GM23338 (cell line): ENCODE results near the gene GDPD1. TPM values are rescaled to one million over a fixed set of nuclear protein-coding genes. Genes with fewer than 3 reads are reported as not detected.

Experiments used
- ATAC-seq: fragments of 200-7000 bp; cut with Tn5 transposase; 3 replicates; pipeline ENCODE4 v1.9.1; 2020
- DNase-seq: peaks from one replicate; pipeline ENCODE4 v3.0.0-alpha.2; 2015; ENCODE audit warnings: low spot score
- H2AFZ ChIP-seq: fragments of 200-600 bp; sonication (generic); 2 replicates; pipeline ENCODE4 v1.8.0; 2016; ENCODE audit warnings: antibody characterized with exemption, mild to moderate bottlenecking, moderate library complexity
- H3F3A ChIP-seq: fragments of 200-600 bp; sonication (generic); replicated peaks from 2 replicates; pipeline ENCODE4 v1.8.0; 2017; ENCODE audit warnings: antibody characterized with exemption, mixed run types, low read depth
- H3K27ac ChIP-seq: fragments of 200-600 bp; sonication (generic); 2 replicates; pipeline ENCODE4 v1.6.1; 2016; ENCODE audit warnings: low read depth
- H3K27me3 ChIP-seq: fragments of 200-600 bp; sonication (generic); 2 replicates; pipeline ENCODE4 v1.8.0; 2016; ENCODE audit warnings: mild to moderate bottlenecking, mixed run types, moderate library complexity; ENCODE audit not compliant: insufficient read depth
- H3K36me3 ChIP-seq: fragments of 200-600 bp; sonication (generic); 2 replicates; pipeline ENCODE4 v1.8.0; 2016; ENCODE audit warnings: mild to moderate bottlenecking; ENCODE audit not compliant: insufficient read depth
- H3K4me1 ChIP-seq: fragments of 200-600 bp; sonication (generic); 2 replicates; pipeline ENCODE4 v1.8.0; 2016; ENCODE audit warnings: mild to moderate bottlenecking, moderate library complexity; ENCODE audit not compliant: insufficient read depth
- H3K4me2 ChIP-seq: fragments of 200-600 bp; sonication (generic); 2 replicates; pipeline ENCODE4 v1.7.1; 2017; ENCODE audit warnings: mixed run types
- H3K4me3 ChIP-seq: fragments of 200-600 bp; sonication (generic); 2 replicates; pipeline ENCODE4 v1.6.1; 2016; ENCODE audit warnings: mixed run types
- H3K79me2 ChIP-seq: fragments of 200-600 bp; sonication (generic); replicated peaks from 2 replicates; pipeline ENCODE4 v1.8.0; 2017; ENCODE audit warnings: mild to moderate bottlenecking; ENCODE audit not compliant: insufficient read depth
- H3K9me2 ChIP-seq: fragments of 200-600 bp; sonication (generic); 2 replicates; pipeline ENCODE4 v1.8.0; 2017; ENCODE audit not compliant: insufficient read depth
- H4K20me1 ChIP-seq: fragments of 200-600 bp; sonication (generic); replicated peaks from 2 replicates; pipeline ENCODE4 v1.8.0; 2017; ENCODE audit warnings: mild to moderate bottlenecking; ENCODE audit not compliant: insufficient read depth
- H3K27ac Mint-ChIP-seq: 2 replicates; pipeline ENCODE4 v1.8.0; 2020; ENCODE audit warnings: inconsistent platforms, mild to moderate bottlenecking, moderate library complexity, mixed read lengths
- H3K27me3 Mint-ChIP-seq: 3 replicates; pipeline ENCODE4 v1.8.0; 2022; ENCODE audit warnings: low read depth, mild to moderate bottlenecking, moderate library complexity, mixed read lengths, inconsistent platforms; ENCODE audit not compliant: insufficient read depth, poor library complexity
- H3K36me3 Mint-ChIP-seq: 3 replicates; pipeline ENCODE4 v1.8.0; 2021; ENCODE audit warnings: low read depth, mild to moderate bottlenecking, inconsistent platforms, moderate library complexity, mixed read lengths
- H3K4me1 Mint-ChIP-seq: 3 replicates; pipeline ENCODE4 v1.8.0; 2020; ENCODE audit warnings: mild to moderate bottlenecking, inconsistent platforms, mixed read lengths
- H3K4me3 Mint-ChIP-seq: 3 replicates; pipeline ENCODE4 v1.8.0; 2021; ENCODE audit warnings: moderate library complexity, mild to moderate bottlenecking, inconsistent platforms, mixed read lengths
- H3K9me3 Mint-ChIP-seq: 3 replicates; pipeline ENCODE4 v1.8.0; 2020; ENCODE audit warnings: moderate library complexity, mild to moderate bottlenecking, inconsistent platforms, mixed read lengths
- CREB1 ChIP-seq: fragments of 250-450 bp; sonication (Bioruptor Pico); IDR thresholded peaks from 2 replicates; pipeline ENCODE4 v1.5.0; 2020; ENCODE audit warnings: low read depth, mild to moderate bottlenecking, moderate library complexity
- EZH2 ChIP-seq: fragments of 200-600 bp; sonication (generic); IDR thresholded peaks from one replicate; pipeline ENCODE4 v1.8.0; 2017; ENCODE audit warnings: antibody characterized with exemption, mild to moderate bottlenecking, low read depth; ENCODE audit not compliant: unreplicated experiment
- EZH2phosphoT487 ChIP-seq: fragments of 200-600 bp; sonication (generic); IDR thresholded peaks from one replicate; pipeline ENCODE4 v1.8.1; 2018; ENCODE audit warnings: antibody characterized with exemption; ENCODE audit not compliant: unreplicated experiment
- JUNB ChIP-seq: IDR thresholded peaks from one replicate; pipeline ENCODE4 v1.6.1; 2016; ENCODE audit warnings: antibody characterized with exemption; ENCODE audit not compliant: unreplicated experiment
- NANOG ChIP-seq: IDR thresholded peaks from 2 replicates; pipeline ENCODE4 v1.6.1; 2016; ENCODE audit warnings: antibody characterized with exemption, borderline replicate concordance
- POLR2AphosphoS5 ChIP-seq: IDR thresholded peaks from 2 replicates; pipeline ENCODE4 v1.6.1; 2016; ENCODE audit warnings: antibody characterized with exemption, low read depth
- REST ChIP-seq: IDR thresholded peaks from one replicate; pipeline ENCODE4 v1.6.1; 2018; ENCODE audit warnings: antibody characterized with exemption; ENCODE audit not compliant: unreplicated experiment
- STAT1 ChIP-seq: IDR thresholded peaks from one replicate; pipeline ENCODE4 v1.6.1; 2016; ENCODE audit warnings: antibody characterized with exemption; ENCODE audit not compliant: unreplicated experiment
- ZNF114 ChIP-seq: fragments of 250-450 bp; sonication (Bioruptor Pico); IDR thresholded peaks from 2 replicates; pipeline ENCODE4 v1.5.0; 2020; ENCODE audit warnings: mild to moderate bottlenecking, moderate library complexity
- ZNF331 ChIP-seq: fragments of 250-450 bp; sonication (Bioruptor Pico); IDR thresholded peaks from 2 replicates; pipeline ENCODE4 v1.5.0; 2020; ENCODE audit warnings: low read depth, mild to moderate bottlenecking, moderate library complexity
- ZNF462 ChIP-seq: fragments of 250-450 bp; sonication (Bioruptor Pico); IDR thresholded peaks from 2 replicates; pipeline ENCODE4 v1.5.0; 2020; ENCODE audit warnings: mild to moderate bottlenecking, moderate library complexity
- polyA plus RNA-seq: library from polyadenylated mRNA; unstranded; fragments of >200 nt; fragmentation: Nextera tagmentation; extraction: Ambion mirVana; gene quantifications from 2 replicates; pipeline ENCODE4 v1.2.1, GENCODE V29; 2016
- total RNA-seq: library from RNA; depleted of rRNA; stranded (reverse); fragments of >200 nt; shearing (Covaris generic); gene quantifications from 2 replicates; pipeline ENCODE4 v1.2.3, GENCODE V29; 2014
- TF ChIP-seq, protein P1 (sequence below), 2 experiments: fragments of 200-600 bp in 1 of 2; sonication (generic) in 1 of 2; conservative IDR thresholded peaks; 2 replicates each; pipeline versions ENCODE4 v1.5.1 to v1.6.1; 2016 to 2017; ENCODE audit warnings: antibody characterized with exemption in 2 of 2, low read depth in 2 of 2, mild to moderate bottlenecking in 2 of 2, moderate library complexity in 1 of 2
- TF ChIP-seq, protein P2 (sequence below): IDR thresholded peaks from 2 replicates; pipeline ENCODE4 v1.6.1; 2016; ENCODE audit warnings: antibody characterized with exemption

GDPD1 gene
- total and polyA plus RNA-seq, 2 experiments from 2014 or later = 6.8 to 7.8 TPM

DNA sequence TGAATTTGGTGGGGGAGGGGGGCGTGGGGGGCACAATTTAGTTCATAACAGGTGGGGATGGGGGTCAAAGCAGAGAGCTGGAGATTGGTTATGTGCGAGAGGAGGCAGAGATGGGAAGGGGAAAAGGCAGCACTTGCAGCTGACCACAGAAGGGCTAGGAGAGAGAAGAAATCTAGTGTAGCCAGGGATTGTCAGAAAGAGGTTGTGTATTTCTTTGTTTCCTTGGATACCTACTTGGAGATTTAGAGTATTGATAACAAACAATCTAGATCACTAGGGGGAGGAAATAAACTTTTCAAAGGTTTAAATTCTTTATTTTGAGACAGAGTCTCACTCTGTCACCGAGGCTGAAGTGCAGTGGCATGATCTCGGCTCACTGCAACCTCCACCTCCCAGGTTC is 64.0 kb downstream of the GDPD1 start:
- H3F3A ChIP-seq = no peaks in the 10 kb centered on the region
- H2AFZ ChIP-seq = no peak overlapping the region
- H3K4me3 Mint-ChIP-seq = no peak overlapping the region
- no peak overlapping the region for H3K27ac ChIP-seq
- no peaks in the 10 kb centered on the region for H3K79me2 ChIP-seq
- peaks cover 14% of the 10 kb centered on the region; the same call in 1 of the 2 replicates for H3K27me3 ChIP-seq
- no peak overlapping the region for H3K27ac Mint-ChIP-seq
- no peaks in the 10 kb centered on the region for H3K4me1 Mint-ChIP-seq
- TF ChIP-seq STAT1 = no peak
- TF ChIP-seq POLR2AphosphoS5 = no peak
- TF ChIP-seq EZH2 = no peak
- no peak for TF ChIP-seq EZH2phosphoT487
- TF ChIP-seq, protein P1, sequence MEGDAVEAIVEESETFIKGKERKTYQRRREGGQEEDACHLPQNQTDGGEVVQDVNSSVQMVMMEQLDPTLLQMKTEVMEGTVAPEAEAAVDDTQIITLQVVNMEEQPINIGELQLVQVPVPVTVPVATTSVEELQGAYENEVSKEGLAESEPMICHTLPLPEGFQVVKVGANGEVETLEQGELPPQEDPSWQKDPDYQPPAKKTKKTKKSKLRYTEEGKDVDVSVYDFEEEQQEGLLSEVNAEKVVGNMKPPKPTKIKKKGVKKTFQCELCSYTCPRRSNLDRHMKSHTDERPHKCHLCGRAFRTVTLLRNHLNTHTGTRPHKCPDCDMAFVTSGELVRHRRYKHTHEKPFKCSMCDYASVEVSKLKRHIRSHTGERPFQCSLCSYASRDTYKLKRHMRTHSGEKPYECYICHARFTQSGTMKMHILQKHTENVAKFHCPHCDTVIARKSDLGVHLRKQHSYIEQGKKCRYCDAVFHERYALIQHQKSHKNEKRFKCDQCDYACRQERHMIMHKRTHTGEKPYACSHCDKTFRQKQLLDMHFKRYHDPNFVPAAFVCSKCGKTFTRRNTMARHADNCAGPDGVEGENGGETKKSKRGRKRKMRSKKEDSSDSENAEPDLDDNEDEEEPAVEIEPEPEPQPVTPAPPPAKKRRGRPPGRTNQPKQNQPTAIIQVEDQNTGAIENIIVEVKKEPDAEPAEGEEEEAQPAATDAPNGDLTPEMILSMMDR (conservative IDR thresholded peaks at IDR 0.05; ENCODE audit: low read depth in 2 of 2) = no peak
- TF ChIP-seq NANOG = no peak
- no peak for TF ChIP-seq REST
- no peak for TF ChIP-seq ZNF462 (CRISPR knock-in tag)
- TF ChIP-seq ZNF331 (CRISPR knock-in tag) = no peak
- no peak for TF ChIP-seq CREB1
- no peak for TF ChIP-seq JUNB
- TF ChIP-seq ZNF114 = no peak
- TF ChIP-seq, protein P2, sequence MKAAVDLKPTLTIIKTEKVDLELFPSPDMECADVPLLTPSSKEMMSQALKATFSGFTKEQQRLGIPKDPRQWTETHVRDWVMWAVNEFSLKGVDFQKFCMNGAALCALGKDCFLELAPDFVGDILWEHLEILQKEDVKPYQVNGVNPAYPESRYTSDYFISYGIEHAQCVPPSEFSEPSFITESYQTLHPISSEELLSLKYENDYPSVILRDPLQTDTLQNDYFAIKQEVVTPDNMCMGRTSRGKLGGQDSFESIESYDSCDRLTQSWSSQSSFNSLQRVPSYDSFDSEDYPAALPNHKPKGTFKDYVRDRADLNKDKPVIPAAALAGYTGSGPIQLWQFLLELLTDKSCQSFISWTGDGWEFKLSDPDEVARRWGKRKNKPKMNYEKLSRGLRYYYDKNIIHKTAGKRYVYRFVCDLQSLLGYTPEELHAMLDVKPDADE = no peak
- no peaks in the 10 kb centered on the region for H4K20me1 ChIP-seq
- DNase-seq (no peak), ATAC-seq (no peak)
- no peaks in the 10 kb centered on the region for H3K36me3 Mint-ChIP-seq
- no peaks in the 10 kb centered on the region for H3K4me1 ChIP-seq
- peaks cover 4% of the 10 kb centered on the region; the same call in 1 of the 3 replicates for H3K9me3 Mint-ChIP-seq
- H3K36me3 ChIP-seq = no peaks in the 10 kb centered on the region
- H3K9me2 ChIP-seq = no peaks in the 10 kb centered on the region
- no peak overlapping the region for H3K4me3 ChIP-seq
- H3K4me2 ChIP-seq = no peak overlapping the region
- H3K27me3 Mint-ChIP-seq = peaks cover 3% of the 10 kb centered on the region
